ENCODE results near the gene TAAR1.

- TF ChIP-seq EZH2 (IDR thresholded peaks at IDR 0.05; ENCODE audit: borderline replicate concordance, low read length) (no peak), CTCF (IDR thresholded peaks at IDR 0.05; ENCODE audit: low read length) (no peak)
Measured at GRCh38 chr6:132695773-132696172, 36.8 kb upstream of the TAAR1 start.

Measured in OCI-LY1 (cell line).